HG03139 (cell line): ENCODE data around the gene REPS1.
"Not testable (repeated sequence)": the region's sequence is repeated elsewhere in the genome, so short reads cannot be mapped to it uniquely, and the experiment has no call there.

ENCODE experiments used
- ATAC-seq: cut with Tn5 transposase; IDR thresholded peaks from one replicate; pipeline ENCODE4 v1.9.1; 2021; ENCODE audit not compliant: unreplicated experiment

The REPS1 gene

GRCh38 chr6:139003751-139004150 is 15.7 kb upstream of the REPS1 start:
- ATAC-seq: no peak

GRCh38 chr6:138999949-139000725 is 12.1 kb upstream of the REPS1 start:
- no peak for ATAC-seq

- no peak for ATAC-seq
These were observed 9.1 kb upstream of the REPS1 start for GRCh38 chr6:138997136-138997535.

- ATAC-seq: no peak
These were observed 8.5 kb upstream of the REPS1 start for GRCh38 chr6:138996524-138996923.

GRCh38 chr6:138993410-138993809 is 5.4 kb upstream of the REPS1 start:
- not testable (repeated sequence) for ATAC-seq

- ATAC-seq: not testable (repeated sequence)
These were observed 4.9 kb upstream of the REPS1 start for GRCh38 chr6:138992965-138993364.

- ATAC-seq: no peak
These were observed 3.2 kb upstream of the REPS1 start for GRCh38 chr6:138991206-138991605.

GRCh38 chr6:138989098-138989983 is 1.3 kb upstream of the REPS1 start:
- no peak for ATAC-seq

- ATAC-seq: peak; percentile 6
These were observed 399 bp upstream of the REPS1 start for GRCh38 chr6:138988469-138988834.

- ATAC-seq: peak; percentile 14
These were observed 892 bp downstream of the REPS1 start for GRCh38 chr6:138987080-138987642.

- ATAC-seq: no peak
These were observed 1.5 kb downstream of the REPS1 start for GRCh38 chr6:138986578-138986977.

GRCh38 chr6:138981416-138981815 is 6.6 kb downstream of the REPS1 start:
- no peak for ATAC-seq

GRCh38 chr6:138979813-138980668 is 8.0 kb downstream of the REPS1 start:
- ATAC-seq: no peak

- ATAC-seq: no peak
These were observed 8.7 kb downstream of the REPS1 start for GRCh38 chr6:138979365-138979764.

- no peak for ATAC-seq
These were observed 9.8 kb downstream of the REPS1 start for GRCh38 chr6:138978229-138978628.

- no peak for ATAC-seq
These were observed 10.3 kb downstream of the REPS1 start for GRCh38 chr6:138977646-138978167.

GRCh38 chr6:138977242-138977641 is 10.8 kb downstream of the REPS1 start:
- no peak for ATAC-seq

- no peak for ATAC-seq
These were observed 12.2 kb downstream of the REPS1 start for GRCh38 chr6:138975815-138976214.

- ATAC-seq: no peak
These were observed 14.4 kb downstream of the REPS1 start for GRCh38 chr6:138973466-138974153.

- ATAC-seq: no peak
These were observed 15.8 kb downstream of the REPS1 start for GRCh38 chr6:138972226-138972665.
